MM.1S (cell line): ENCODE measurements around the gene PRIMA1.

ENCODE experiments used
- CTCF ChIP-seq: fragments of 300-600 bp; sonication (generic); IDR thresholded peaks from 2 replicates; pipeline ENCODE4 v1.5.1; 2016; ENCODE audit warnings: antibody characterized with exemption, low read length, mixed read lengths
- EZH2 ChIP-seq: fragments of 300-600 bp; sonication (generic); optimal IDR thresholded peaks from 2 replicates; pipeline ENCODE3; 2017; ENCODE audit warnings: low read depth, mild to moderate bottlenecking, antibody characterized with exemption, low read length, mixed read lengths
- EZH2phosphoT487 ChIP-seq: fragments of 300-600 bp; sonication (generic); IDR thresholded peaks from 2 replicates; pipeline ENCODE4 v1.6.1; 2018; ENCODE audit warnings: antibody characterized with exemption, low read length

GRCh38 chr14:93741556-93742230, 46.6 kb downstream of the PRIMA1 start:
- TF ChIP-seq CTCF (no peak), EZH2phosphoT487 (no peak), EZH2 (no peak)
